AG20443 (cell line): Measurements from ENCODE around the gene PSEN1.
"Not testable (repeated sequence)": the region's sequence is repeated elsewhere in the genome, so short reads cannot be mapped to it uniquely, and the experiment has no call there.

ENCODE experiments used
- DNase-seq: peaks from one replicate; pipeline ENCODE4 v3.0.0; 2012; ENCODE audit warnings: low spot score, mixed read lengths

Gene PSEN1

DNA sequence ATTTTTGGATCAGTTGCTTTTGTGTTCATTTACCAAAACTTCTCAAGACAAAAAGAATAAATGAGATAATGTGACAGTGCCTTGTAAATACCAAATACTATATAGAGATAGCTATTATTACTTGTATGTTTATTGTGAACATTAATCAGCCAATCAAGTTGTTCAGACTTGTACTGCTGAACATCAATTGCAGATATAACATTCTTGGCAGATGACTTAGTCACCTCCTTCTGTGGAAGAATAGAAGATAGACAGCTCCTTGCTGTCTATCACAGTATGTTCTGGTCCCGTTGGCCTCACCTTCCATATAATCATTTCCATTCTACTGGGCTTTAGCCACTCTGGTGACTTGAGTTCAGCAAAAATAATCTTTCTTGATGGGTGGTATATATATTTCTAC, 30.1 kb downstream of the PSEN1 start:
- DNase-seq: no peak

DNA sequence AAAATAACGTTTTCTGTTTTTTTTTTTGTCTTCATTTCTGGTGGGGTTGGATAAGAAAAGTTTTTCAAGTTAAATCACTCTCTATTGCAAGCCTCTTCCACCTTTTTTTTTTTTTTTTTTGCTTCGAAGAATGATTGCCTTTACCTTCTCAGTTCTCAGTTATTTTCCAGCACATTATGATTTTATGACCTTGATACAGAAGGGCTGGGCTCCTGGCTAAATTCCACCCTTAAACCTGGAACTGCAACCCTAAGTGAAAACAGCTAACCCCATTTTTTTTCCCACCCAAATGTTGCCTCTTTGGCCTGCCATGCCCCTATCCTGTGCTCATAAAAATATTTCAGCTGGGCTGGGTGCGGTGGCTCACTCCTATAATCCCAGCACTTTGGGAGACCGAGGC, 31.4 kb downstream of the PSEN1 start:
- no peak for DNase-seq

DNA sequence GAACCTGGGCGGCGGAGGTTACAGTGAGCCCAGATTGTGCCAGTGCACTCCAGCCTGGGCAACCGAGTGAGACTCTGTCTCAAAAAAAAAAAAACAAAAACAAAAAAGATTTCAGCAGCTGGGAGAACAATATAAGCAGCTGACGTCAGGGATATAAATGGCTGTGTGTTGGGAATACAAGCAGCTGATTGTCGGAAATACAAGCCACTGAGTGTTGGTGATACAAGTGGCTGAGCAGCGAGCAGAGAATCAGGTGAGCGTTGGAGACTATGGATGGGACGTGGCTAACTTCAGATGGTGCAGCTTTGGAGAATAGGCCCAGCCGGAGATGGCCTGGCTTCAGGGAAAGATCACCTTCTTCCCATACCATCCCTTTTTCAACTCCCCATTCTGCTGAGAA, 32.0 kb downstream of the PSEN1 start:
- no peak for DNase-seq

DNA sequence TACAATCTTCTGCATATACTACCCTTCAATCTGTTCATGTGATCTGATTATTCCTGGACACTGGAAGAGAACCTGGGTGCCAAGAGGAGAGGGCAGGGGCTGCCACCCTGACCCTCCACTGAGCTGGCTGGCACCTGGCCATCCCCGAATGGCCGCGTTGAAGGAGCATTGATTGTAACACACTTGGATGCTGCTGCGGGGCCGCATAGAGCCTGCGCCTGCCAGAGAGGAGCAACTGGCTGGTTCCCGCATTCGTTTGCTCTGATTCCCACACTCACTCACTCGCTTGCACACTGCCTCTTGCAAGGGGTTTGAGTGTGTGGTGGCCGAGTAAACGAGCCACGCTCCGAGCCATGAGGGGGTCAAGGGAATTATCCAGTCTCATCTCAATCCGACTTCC, 32.4 kb downstream of the PSEN1 start:
- DNase-seq: no peak

DNA sequence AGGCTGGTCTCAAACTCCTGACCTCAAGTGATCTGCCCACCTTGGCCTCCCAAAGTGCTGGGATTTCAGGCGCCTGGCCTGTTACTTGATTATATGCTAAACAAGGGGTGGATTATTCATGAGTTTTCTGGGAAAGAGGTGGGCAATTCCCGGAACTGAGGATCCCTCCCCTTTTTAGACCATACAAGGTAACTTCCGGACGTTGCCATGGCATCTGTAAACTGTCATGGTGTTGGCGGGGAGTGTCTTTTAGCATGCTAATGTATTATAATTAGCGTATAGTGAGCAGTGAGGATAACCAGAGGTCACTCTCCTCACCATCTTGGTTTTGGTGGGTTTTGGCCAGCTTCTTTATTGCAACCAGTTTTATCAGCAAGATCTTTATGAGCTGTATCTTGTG, 33.5 kb downstream of the PSEN1 start:
- not testable (repeated sequence) for DNase-seq

DNA sequence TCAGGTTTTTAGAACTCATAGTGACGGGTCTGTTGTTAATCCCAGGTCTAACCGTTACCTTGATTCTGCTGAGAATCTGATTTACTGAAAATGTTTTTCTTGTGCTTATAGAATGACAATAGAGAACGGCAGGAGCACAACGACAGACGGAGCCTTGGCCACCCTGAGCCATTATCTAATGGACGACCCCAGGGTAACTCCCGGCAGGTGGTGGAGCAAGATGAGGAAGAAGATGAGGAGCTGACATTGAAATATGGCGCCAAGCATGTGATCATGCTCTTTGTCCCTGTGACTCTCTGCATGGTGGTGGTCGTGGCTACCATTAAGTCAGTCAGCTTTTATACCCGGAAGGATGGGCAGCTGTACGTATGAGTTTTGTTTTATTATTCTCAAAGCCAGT, 34.4 kb downstream of the PSEN1 start:
- DNase-seq: no peak

DNA sequence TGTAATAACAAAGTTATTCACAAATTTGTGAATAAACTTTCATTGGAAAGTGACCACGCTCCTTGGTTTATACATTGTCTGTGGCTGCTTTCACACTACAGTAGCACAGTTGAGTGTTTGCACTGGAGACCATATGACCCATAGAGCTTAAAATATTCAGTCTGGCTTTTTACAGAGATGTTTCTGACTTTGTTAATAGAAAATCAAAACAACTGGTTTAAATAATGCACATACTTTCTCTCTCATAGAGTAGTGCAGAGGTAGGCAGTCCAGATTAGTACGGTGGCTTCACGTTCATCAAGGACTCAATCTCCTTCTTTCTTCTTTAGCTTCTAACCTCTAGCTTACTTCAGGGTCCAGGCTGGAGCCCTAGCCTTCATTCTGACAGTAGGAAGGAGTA, 36.2 kb downstream of the PSEN1 start:
- no peak for DNase-seq

DNA sequence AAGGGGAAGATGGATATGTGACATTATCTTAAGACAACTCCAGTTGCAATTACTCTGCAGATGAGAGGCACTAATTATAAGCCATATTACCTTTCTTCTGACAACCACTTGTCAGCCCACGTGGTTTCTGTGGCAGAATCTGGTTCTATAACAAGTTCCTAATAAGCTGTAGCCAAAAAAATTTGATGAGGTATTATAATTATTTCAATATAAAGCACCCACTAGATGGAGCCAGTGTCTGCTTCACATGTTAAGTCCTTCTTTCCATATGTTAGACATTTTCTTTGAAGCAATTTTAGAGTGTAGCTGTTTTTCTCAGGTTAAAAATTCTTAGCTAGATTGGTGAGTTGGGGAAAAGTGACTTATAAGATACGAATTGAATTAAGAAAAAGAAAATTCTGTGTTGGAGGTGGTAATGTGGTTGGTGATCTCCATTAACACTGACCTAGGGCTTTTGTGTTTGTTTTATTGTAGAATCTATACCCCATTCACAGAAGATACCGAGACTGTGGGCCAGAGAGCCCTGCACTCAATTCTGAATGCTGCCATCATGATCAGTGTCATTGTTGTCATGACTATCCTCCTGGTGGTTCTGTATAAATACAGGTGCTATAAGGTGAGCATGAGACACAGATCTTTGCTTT, 36.9 kb downstream of the PSEN1 start:
- peak; percentile 34 for DNase-seq

DNA sequence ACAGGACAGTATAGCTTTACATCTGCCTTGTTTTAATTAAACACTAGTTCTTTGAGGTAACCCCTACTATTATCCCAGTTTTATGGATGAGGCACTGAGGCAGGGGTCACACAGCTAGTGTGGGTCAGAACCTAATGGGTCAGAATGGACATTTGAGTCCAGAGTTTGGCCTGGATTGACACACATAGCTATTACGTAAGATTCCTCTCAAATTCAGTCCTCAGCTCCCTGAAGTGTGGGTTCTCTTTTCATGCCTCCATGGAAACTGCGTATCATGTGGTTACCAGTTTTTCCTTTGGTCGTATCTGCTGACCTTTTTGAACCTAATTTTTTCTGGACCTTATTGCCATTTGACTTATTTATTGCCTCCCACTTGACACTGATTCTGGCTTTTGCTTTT, 40.4 kb downstream of the PSEN1 start:
- no peak for DNase-seq

DNA sequence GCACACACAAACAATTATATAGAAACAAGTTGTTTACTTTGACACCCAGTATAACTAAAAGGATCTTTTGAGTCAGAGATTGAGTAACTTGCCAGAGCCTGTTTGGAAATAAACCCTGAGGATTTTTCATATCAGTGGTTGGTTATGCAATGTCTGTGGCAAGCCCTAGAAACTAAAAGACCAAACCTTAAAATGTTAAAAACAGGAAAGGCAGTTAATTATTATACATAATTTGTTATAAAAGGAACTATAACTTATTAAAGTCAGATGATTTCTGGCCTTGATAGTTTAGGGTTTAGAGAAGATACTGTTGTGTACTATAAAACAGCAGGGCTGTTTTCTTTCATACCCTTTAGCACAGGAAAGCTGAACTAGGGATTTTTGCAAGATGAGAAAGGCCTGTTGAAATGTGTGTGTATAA, 44.1 kb downstream of the PSEN1 start:
- DNase-seq: peak; percentile 67

DNA sequence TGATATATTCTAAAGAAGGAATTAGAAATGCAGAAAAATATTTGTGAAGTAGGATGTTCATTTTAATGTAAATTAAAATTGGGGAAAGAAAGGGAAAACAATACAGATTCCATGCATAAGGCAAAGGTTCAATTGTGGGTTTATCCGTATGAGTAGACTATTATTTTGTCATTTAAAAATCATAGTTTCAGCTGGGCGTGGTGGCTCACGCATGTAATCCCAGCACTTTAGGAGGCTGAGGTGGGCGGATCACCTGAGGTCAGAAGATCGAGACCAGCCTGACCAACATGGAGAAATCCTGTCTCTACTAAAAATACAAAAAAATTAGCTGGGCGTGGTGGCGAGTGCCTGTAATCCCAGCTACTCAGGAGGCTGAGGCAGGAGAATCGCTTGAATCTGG, 44.7 kb downstream of the PSEN1 start:
- DNase-seq: not testable (repeated sequence)

DNA sequence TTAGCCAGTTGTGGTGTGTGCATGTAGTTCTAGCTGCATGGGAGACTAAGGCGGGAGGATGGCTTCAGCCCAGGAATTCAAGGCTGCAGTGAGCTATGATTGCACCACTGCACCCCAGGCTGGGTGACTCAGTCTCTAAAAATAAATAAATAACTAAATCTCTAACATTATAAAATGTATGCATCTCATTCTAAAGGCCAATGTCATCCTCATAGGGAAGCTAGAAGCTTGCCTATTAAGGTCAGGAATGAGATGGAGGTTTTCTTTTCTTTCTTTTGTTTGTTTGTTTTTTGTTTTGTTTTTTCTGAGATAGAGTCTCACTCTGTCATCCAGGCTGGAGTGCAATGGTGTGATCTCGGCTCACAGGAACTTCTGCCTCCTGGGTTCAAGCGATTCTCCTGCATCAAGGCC, 52.2 kb downstream of the PSEN1 start:
- DNase-seq: peak; percentile 16

DNA sequence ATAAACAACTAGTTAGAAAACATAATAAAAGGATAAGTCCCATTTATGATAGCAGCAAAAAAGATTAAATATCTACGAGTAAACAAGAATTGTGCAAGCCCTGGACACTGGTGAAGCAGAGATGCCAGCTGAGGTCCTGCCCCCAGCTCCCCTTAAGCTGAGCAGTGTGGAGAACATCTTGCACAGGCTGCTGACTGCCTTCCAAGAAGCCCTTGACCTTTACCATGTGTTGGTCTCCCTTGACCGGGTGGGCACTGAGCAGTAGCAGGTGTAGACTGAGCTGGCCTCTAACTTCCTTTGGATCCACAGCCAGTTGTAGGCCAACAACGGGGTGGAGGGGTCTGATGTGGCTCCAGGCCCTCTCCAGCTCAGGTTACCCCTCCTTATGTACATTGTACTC, 53.3 kb downstream of the PSEN1 start:
- DNase-seq: no peak

DNA sequence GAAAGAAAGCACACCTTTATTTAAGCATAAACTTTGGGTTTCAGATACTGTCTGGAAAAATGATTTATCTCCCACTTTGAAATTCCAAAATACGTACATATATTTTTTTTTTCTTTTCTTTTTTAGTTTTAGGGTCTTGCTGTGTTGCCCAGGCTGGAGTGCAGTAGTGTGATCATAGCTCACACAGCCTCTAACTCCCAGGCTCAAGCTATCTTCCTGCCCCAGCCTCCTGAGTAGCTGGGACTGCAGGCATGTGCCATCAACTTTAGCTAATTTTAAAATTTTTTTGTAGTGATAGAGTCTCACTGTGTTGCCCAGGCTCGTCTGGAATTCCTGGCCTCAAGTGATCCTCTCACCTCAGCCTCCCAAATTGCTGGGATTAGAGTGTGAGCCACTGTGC, 55.1 kb downstream of the PSEN1 start:
- no peak for DNase-seq

DNA sequence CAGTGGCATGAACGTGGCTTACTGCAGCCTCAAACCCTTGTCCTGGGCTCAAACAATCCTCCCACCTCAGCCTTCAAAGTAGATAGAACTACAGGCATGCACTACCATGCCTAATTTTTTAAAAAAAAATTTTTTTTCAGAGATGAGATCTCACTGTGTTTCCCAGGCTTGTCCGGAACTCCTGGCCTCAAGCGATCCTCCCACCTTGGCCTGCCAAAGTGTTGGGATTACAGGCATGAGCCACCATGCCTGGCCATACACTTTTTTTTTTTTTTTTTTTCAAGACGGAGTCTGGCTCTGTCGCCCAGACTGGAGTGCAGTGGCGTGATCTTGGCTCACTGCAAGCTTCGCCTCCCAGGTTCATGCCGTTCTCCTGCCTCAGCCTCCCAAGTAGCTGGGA, 58.0 kb downstream of the PSEN1 start:
- not testable (repeated sequence) for DNase-seq

DNA sequence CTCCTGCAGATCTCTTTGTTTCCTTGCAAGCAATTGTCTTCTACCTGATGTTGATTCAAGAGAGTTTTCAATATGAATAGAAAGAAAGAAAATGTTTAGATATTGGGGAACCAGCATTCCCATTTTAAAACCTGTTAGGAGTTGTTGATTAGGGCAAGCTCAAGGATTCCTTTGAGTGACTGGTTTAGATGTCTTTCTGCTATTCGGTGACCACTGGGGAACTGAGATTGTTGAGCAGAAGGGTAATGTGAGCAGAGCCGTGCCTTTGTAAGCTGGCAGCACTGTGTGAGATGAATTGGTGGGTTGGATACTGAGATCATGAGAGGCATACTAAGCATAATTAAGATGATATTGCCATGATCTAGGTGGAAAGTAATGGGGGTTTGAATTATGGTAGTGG, 61.9 kb downstream of the PSEN1 start:
- DNase-seq: no peak

DNA sequence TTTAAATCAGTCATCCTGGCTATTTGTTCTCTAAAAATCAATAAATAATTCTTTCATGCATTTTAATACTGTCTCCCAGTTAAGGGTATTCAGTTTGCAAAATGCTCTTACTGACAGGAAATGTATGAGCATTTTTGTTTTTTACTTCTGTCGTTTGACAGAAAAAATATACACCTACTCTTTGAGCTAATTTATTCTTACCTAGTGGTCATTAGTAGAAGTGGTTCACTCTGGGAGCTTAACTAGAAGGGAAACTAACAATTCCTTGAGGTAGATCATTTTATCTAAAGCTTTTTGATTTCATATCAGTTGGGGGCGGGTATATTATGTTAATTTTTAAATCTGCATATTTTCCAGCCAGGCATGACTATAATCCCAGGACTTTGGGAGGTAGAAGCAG, 67.2 kb downstream of the PSEN1 start:
- no peak for DNase-seq

DNA sequence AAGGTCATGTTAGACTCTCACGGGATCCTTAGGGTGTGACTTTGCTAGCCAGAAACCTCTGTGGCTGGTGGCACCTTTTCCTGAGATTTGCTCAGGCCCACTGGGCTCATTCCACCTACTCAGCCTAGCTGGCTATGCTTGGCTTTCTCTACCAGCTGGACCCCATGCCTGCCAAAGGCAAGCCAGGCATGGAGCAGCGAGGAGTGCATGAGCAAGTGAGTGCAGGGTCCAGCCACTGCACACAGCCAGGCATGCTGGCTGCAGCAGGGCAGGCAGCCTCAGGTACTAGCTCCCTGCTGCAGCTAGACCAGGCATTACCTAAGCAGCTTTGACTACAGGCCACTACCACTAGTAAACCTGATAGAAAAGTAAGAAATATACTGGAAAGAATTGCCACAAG, 71.3 kb downstream of the PSEN1 start:
- no peak for DNase-seq

DNA sequence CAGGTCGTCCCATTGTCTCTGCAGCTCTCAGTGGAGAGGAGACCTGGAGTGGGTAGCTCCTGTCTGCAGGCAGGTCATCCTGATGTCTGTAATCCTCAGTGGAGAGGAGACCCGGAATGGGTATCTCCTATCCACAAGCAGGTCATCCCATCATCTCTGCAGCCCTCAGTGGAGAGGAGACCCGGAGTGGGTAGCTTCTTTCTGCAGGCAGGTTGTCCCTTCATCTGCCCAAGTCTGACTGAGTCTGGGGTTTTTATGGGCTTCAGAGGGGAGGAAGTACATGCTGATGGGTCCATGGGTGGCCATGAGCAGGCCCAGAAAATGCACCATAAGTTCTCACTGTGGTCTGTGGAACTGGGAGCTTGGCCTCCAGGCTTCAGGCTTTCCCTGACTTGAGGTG, 72.1 kb downstream of the PSEN1 start:
- DNase-seq: no peak

DNA sequence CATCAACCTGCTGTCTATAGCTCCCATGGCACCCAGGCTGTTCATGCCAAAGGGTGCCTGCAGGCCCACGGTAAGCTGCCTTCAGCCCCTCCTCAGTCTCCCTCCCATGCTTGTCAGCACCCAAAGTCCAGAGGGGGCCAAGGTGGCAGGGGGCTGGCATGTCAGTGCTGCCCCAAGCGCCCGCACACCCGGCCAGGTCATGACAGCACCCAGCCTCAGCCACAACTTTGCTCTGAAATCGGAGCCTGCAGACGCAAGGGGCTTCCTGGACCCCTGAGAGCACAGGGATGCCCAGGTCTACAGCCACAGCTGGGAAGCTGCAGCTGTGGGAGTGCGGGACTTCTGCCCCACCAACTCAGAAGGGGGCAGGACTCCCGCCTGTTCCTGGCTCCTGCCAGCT, 72.5 kb downstream of the PSEN1 start:
- DNase-seq: no peak

DNA sequence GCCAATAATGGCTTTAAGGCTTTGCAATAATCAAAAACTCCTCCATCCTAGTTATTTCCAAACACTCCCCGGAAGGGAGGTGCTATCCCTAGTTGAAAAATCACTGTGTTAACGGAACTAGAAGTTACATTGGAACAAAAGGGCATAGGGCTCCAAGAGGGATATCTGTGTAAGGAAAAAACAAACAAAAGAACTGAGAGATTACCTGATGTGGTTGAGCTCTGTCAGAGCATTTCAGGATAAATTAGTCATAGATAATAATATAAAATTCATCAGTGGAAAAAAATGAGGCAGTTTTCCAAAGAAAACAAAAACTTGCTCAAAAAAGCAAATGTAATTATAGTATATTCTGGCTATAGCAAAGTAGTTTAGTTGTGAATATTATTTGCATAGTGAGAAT, 73.6 kb downstream of the PSEN1 start:
- no peak for DNase-seq

DNA sequence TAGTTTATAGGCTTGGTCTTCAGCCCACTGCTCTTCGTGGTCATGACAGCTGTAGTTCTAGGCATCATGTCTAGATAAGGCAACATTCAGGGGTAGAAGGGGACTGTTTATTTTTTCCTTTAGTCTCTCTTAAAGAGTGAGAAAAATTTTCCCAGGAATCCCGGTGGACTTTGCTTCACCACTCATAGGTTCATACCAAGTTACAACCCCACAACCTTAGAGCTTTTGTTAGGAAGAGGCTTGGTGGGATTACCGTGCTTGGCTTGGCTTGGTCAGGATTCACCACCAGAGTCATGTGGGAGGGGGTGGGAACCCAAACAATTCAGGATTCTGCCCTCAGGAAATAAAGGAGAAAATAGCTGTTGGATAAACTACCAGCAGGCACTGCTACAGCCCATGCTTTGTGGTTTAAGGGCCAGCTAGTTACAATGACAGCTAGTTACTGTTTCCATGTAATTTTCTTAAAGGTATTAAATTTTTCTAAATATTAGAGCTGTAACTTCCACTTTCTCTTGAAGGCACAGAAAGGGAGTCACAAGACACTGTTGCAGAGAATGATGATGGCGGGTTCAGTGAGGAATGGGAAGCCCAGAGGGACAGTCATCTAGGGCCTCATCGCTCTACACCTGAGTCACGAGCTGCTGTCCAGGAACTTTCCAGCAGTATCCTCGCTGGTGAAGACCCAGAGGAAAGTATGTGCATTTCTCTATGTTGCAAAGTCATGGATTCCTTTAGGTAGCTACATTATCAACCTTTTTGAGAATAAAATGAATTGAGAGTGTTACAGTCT, 75.1 kb downstream of the PSEN1 start:
- DNase-seq: no peak

DNA sequence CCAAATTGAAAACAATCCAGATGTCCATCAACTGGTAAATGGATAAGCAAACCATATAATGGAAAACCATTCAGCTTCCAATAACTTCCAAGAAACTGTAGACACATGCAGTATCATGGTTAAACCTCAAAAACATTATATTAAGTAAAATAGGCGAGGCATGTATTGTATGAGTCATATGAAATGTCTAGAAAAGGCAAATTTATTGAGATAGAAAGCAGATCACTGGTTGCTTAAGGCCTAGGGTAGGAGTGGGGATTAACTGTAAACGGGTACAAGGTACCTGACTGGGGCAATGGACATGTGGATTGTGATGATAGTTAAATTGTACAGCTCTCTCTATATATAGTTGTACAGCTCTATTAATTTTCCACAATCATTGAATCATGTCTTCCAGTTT, 79.7 kb downstream of the PSEN1 start:
- no peak for DNase-seq

DNA sequence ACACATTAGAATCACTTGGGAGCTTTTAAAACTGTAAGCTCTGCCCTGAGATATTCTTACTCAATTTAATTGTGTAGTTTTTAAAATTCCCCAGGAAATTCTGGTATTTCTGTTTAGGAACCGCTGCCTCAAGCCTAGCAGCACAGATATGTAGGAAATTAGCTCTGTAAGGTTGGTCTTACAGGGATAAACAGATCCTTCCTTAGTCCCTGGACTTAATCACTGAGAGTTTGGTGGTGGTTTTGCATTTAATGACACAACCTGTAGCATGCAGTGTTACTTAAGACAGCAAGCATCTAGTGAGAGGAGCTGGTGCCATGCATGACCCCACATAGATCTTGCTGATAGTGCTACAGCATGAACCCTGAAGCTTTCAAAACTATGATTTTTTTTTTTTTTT, 81.1 kb downstream of the PSEN1 start:
- DNase-seq: no peak
